ENCODE measurements around the gene NRDE2.

DNA sequence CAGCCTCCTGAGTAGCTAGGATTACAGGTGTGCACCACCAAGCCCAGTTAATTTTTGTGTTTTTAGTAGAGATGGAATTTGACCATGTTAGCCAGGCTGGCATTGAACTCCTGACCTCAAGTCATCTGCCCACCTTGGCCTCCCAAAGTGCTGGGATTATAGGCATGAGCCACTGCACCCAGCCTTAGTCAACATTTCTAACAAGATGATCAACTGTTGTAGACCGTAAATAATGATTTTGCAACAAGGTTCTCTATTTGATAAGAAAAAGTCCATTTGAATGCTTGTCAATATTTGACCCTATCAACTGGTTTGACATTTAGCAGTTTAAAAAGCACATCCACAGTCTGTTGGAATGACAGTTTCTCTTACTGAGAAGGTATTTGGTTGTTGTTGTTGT lies 25.2 kb upstream of the NRDE2 start:
- TF ChIP-seq SETDB1 (IDR thresholded peaks at IDR 0.05; ENCODE audit: insufficient read length, low read length), result no peak
- TF ChIP-seq ZNF658 (tag by site-specific recombination; IDR thresholded peaks at IDR 0.05), result no peak
- no peak for TF ChIP-seq HOXD13 (CRISPR knock-in tag; IDR thresholded peaks at IDR 0.05; ENCODE audit: borderline replicate concordance)
- TF ChIP-seq REPIN1 (tag by site-specific recombination; IDR thresholded peaks at IDR 0.05; ENCODE audit: low read depth), result no peak
- no peak for TF ChIP-seq CTCF (tag by site-specific recombination; IDR thresholded peaks at IDR 0.05)
- TF ChIP-seq ZBTB20 (tag by site-specific recombination; IDR thresholded peaks at IDR 0.05), result no peak
- TF ChIP-seq, protein P1, sequence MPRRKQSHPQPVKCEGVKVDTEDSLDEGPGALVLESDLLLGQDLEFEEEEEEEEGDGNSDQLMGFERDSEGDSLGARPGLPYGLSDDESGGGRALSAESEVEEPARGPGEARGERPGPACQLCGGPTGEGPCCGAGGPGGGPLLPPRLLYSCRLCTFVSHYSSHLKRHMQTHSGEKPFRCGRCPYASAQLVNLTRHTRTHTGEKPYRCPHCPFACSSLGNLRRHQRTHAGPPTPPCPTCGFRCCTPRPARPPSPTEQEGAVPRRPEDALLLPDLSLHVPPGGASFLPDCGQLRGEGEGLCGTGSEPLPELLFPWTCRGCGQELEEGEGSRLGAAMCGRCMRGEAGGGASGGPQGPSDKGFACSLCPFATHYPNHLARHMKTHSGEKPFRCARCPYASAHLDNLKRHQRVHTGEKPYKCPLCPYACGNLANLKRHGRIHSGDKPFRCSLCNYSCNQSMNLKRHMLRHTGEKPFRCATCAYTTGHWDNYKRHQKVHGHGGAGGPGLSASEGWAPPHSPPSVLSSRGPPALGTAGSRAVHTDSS (tag by site-specific recombination; IDR thresholded peaks at IDR 0.05), result no peak
- TF ChIP-seq ZNF521 (tag by site-specific recombination; IDR thresholded peaks at IDR 0.05), result no peak
- TF ChIP-seq, protein P2, sequence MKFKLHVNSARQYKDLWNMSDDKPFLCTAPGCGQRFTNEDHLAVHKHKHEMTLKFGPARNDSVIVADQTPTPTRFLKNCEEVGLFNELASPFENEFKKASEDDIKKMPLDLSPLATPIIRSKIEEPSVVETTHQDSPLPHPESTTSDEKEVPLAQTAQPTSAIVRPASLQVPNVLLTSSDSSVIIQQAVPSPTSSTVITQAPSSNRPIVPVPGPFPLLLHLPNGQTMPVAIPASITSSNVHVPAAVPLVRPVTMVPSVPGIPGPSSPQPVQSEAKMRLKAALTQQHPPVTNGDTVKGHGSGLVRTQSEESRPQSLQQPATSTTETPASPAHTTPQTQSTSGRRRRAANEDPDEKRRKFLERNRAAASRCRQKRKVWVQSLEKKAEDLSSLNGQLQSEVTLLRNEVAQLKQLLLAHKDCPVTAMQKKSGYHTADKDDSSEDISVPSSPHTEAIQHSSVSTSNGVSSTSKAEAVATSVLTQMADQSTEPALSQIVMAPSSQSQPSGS (tag by site-specific recombination; IDR thresholded peaks at IDR 0.05; ENCODE audit: low read depth), result no peak
- TF ChIP-seq ZBTB44 (tag by site-specific recombination; IDR thresholded peaks at IDR 0.05), result no peak
